Esophagus squamous epithelium (tissue), 4 donors: Measurements from ENCODE around the gene BANF2.

Experiments
- POLR2A ChIP-seq, 4 donors: fragments of 450-650 bp; IDR thresholded peaks; one replicate each; pipeline ENCODE4 v1.6.1; 2017; ENCODE audit warnings: antibody characterized with exemption in 4 of 4, mild to moderate bottlenecking in 4 of 4, moderate library complexity in 3 of 4
- TF ChIP-seq, protein P1 (sequence below), 6 experiments: fragments of 450-650 bp in 4 of 6; fragments of 200-600 bp in 2 of 6; sonication (generic) in 2 of 6; IDR thresholded peaks; one replicate each; pipeline ENCODE4 v1.5.1; 2016 to 2019; ENCODE audit warnings: antibody characterized with exemption in 6 of 6, mild to moderate bottlenecking in 4 of 6, moderate library complexity in 4 of 6

DNA sequence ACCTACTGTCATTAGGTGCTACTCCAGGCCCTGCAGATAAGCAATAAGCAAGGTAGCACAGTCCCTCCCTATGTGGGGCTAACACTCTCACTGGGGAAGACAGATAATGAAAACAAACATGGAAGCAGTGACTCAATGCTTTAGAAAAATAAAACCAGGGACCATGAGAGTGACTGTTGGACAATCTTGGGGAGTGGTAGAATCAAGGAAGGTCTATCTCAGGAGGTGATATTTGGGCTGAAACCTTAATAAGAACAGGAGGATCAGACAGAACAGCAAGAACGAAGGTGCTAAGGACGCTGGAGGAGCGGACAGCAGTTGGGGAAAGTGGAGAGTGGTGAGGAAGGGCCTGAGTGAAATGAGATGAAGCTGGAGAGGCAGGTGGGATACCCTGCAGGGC is 58.2 kb downstream of the BANF2 start:
- TF ChIP-seq, protein P1, sequence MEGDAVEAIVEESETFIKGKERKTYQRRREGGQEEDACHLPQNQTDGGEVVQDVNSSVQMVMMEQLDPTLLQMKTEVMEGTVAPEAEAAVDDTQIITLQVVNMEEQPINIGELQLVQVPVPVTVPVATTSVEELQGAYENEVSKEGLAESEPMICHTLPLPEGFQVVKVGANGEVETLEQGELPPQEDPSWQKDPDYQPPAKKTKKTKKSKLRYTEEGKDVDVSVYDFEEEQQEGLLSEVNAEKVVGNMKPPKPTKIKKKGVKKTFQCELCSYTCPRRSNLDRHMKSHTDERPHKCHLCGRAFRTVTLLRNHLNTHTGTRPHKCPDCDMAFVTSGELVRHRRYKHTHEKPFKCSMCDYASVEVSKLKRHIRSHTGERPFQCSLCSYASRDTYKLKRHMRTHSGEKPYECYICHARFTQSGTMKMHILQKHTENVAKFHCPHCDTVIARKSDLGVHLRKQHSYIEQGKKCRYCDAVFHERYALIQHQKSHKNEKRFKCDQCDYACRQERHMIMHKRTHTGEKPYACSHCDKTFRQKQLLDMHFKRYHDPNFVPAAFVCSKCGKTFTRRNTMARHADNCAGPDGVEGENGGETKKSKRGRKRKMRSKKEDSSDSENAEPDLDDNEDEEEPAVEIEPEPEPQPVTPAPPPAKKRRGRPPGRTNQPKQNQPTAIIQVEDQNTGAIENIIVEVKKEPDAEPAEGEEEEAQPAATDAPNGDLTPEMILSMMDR (IDR thresholded peaks at IDR 0.05): no peak
- no peak for TF ChIP-seq POLR2A (IDR thresholded peaks at IDR 0.05)
